Fibroblast of the aortic adventitia (primary cell): ENCODE results near the gene GNA14. TPM values are rescaled to one million over a fixed set of nuclear protein-coding genes. Genes with fewer than 3 reads are reported as not detected.

Source experiments
- DNase-seq: peaks from one replicate; pipeline ENCODE4 v3.0.0-alpha.2; 2010; ENCODE audit warnings: low read depth
- H3K4me3 ChIP-seq: 2 replicates; pipeline ENCODE4 v1.5.1; 2011; ENCODE audit warnings: low read depth, mild to moderate bottlenecking, control low read depth, low read length, moderate library complexity
- CTCF ChIP-seq: IDR thresholded peaks from 2 replicates; pipeline ENCODE4 v1.5.1; 2011; ENCODE audit warnings: mild to moderate bottlenecking, low read length, control low read depth, inconsistent platforms; ENCODE audit not compliant: insufficient read depth
- total RNA-seq: library from RNA; depleted of rRNA; stranded (reverse); fragments of >200 nt; gene quantifications from 2 replicates; pipeline ENCODE4 v1.2.3, GENCODE V29; 2012; ENCODE audit warnings: low replicate concordance

Gene GNA14
- total RNA-seq, 1 donor, result 1.5 TPM

DNA sequence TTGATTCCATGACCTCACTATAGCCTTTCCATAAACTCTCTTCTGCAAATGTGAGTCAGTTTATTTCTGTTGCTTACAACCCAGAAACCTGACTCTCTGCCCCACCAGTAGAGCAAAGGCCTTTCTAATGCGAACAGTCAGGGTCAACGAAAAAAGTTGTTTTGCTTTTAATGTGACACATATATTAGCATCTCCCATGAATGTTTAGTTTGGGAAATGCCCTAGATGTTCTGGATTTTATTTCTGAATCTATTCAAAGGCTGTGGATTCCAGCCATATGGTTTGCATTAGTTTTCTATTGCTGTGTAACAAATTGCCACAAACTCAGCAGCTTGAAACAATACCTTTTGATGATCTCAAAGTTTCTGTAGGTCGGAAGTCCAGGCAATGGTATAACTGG lies 193.5 kb downstream of the GNA14 start:
- TF ChIP-seq CTCF, result no peak
- DNase-seq, result peak; percentile 85
- H3K4me3 ChIP-seq, result no peak overlapping the region

DNA sequence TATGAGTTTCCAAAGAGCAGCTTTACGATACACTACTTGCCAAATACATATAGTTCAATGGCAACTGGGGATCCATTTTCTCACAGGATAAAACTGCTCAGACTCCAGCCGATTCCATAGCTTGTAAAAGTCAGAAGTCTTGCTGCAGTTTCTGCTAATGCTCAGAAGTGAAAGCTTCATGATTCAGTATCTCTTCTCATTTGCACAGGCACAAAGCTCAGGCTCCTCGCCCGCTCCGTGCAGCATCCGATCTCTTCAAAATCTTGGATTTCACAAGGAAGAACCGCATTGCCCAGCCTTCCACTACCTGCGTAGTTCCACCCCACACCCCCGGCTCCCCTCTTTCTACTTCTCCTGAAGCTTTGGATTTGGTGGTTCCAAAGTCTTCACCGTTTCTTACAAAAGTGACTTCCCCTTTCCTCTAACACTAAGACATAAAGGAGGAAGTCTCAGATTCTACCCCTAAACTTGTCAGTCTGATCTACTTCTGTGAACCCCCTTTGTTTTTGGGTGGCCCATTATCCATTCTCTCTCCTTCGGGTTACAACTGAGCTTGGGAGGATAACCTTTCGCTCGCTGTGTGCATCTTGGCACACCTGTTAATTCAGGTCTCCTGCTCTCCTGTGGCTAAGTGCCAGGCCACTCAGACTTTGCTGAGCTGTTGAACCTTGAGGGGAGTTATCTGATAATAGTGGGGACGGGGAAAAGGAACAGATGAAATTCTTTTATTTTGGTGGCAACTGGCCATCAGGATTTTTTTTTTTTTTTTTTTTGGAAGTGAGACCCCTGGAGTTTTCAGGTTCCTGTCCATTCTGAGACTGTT lies 194.1 kb downstream of the GNA14 start:
- no peak for TF ChIP-seq CTCF
- DNase-seq, result no peak
- H3K4me3 ChIP-seq, result no peak overlapping the region

DNA sequence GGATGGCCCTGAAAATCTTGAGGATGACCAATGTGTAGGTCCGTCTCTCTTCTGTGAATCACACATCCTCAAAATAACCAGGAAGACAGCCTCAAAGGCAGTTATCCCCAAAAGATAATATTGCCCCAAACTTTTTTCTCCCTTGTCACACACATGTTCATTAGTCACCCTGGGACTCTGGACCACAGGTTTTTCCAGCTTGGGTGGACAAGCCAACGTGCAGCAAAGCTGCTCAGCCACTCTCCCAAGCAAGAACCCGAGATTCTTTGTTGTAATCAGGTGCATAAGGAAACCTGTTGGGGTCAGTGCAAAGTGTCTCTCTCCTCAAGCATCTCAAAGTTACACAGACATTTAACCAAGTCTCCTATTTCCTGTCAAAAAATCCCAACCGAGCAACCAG lies 196.6 kb downstream of the GNA14 start:
- H3K4me3 ChIP-seq, result no peak overlapping the region
- no peak for TF ChIP-seq CTCF
- no peak for DNase-seq

DNA sequence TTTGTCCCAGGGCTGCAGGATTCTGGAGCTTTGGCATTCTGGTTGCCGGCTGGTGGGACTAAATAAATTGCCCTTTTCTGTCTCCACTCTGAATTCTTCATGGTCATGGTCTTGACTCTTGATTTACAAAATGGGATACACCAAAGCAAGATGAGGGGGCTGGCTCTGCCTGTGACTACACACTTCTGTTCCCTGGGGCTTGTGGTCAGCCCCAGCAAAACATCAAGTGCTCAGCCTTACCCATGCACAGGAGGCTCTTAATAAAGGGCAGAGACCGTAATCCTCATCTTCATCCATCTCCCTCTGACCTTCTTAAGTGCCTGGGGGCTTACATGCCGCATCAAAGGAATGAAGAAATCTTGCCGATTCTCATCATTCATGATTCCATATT lies 198.0 kb downstream of the GNA14 start:
- no peak overlapping the region for H3K4me3 ChIP-seq
- no peak for DNase-seq
- no peak for TF ChIP-seq CTCF

DNA sequence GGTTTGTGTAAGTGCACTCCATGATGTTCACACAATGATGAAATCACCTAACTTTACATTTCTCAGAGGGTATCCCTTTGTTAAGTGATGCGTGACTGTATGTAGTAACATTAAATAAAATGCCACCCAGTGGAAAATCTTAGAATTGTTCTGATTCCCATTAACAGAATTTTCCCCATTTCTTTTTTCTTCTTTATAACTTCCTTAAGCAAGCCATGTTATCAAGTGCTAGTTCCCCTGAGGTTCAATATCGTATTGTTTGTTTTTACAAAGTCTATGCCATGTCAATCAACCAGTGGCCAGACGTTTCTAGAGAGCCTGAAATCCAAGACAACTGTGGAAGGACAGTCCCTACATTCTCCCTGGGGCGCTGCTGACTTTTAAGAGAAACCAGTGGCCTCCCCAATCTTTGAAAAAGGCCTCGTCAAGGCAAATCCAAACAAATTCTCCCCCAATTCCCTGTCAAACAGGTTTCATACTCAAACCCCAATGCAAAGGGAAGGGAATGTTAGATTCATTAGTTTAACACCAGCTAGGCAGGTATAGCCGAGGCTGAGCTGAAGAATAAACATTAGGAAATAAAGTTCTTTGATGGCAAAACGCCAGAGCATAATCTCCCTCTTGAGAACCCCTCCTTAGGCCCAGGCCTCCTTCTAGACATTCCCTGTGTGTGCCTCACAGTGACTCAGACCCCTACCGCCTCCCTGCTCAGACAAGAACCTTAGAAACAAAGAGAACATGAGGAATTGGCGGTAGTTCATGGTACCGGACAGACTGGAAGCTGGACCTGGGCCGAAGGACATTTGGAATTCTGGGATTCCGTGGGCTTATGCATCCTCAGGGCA lies 198.7 kb downstream of the GNA14 start:
- peak; percentile 88 for DNase-seq
- TF ChIP-seq CTCF, result peak; percentile 14

DNA sequence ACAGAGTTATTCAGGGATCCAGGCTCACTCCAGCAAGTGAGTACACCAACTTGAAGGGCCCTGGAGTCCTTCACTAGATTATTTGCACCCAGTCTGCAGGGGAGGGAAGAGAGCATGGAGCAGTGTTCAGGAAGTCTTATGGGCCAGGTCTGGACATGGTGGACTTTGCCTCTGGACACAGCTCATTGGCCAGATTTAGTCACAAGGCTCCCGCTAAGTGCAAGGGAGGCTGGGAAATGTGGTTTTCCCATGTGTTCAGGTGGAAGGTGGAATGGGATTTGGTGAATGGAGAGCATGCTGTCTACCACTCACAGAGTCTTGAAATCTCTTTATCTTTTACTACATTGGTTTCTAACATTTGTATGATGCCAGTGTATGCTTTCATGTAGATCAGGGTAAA lies 200.5 kb downstream of the GNA14 start:
- H3K4me3 ChIP-seq, result no peak overlapping the region
- DNase-seq, result no peak
- no peak for TF ChIP-seq CTCF

More for the DNA sequence above, 198.7 kb downstream of the GNA14 start:
- H3K4me3 ChIP-seq, result no peak overlapping the region
